Keratinocyte (primary cell): Measurements from ENCODE around the gene HDLBP. TPM values are rescaled to one million over a fixed set of nuclear protein-coding genes. Genes with fewer than 3 reads are reported as not detected.

Source experiments
- DNase-seq: peaks from one replicate; pipeline ENCODE4 v3.0.0-alpha.2; 2011; ENCODE audit warnings: low read depth, missing footprints, low spot score
- FAIRE-seq: peaks from 2 replicates; lab custom pipeline; 2011; peaks lifted over from hg19 to GRCh38; lab: Jason Lieb, UNC
- H2AFZ ChIP-seq: 2 replicates; pipeline ENCODE4 v1.6.0; 2012; ENCODE audit warnings: low read length, control low read depth, inconsistent platforms; ENCODE audit not compliant: control insufficient read depth
- H3K27ac ChIP-seq: 2 replicates; pipeline ENCODE4 v1.5.1; 2011; ENCODE audit warnings: low read length; ENCODE audit not compliant: control insufficient read depth, insufficient read depth
- H3K27me3 ChIP-seq: 3 replicates; pipeline ENCODE4 v1.6.0; 2011; ENCODE audit warnings: low read length; ENCODE audit not compliant: control insufficient read depth, insufficient read depth; ENCODE audit errors: extremely low read depth
- H3K36me3 ChIP-seq, 2 experiments: 2 replicates in 1 of 2; 3 replicates in 1 of 2; pipeline ENCODE4 v1.5.1; 2011; ENCODE audit warnings: low read length in 2 of 2, mild to moderate bottlenecking in 1 of 2; ENCODE audit not compliant: control insufficient read depth in 2 of 2, insufficient read depth in 2 of 2; ENCODE audit errors: extremely low read depth in 1 of 2
- H3K4me1 ChIP-seq: 3 replicates; pipeline ENCODE4 v1.5.1; 2011; ENCODE audit warnings: low read length; ENCODE audit not compliant: control insufficient read depth, insufficient read depth; ENCODE audit errors: extremely low read depth
- H3K4me2 ChIP-seq: 3 replicates; pipeline ENCODE4 v1.6.0; 2011; ENCODE audit warnings: low read depth, low read length; ENCODE audit not compliant: control insufficient read depth, insufficient read depth; ENCODE audit errors: extremely low read depth
- H3K4me3 ChIP-seq, 3 experiments: fragments of 200-600 bp in 1 of 3; sonication (generic) in 1 of 3; 2 replicates in 2 of 3; 3 replicates in 1 of 3; pipeline ENCODE4 v1.5.1; 2011 to 2016; ENCODE audit warnings: low read length in 3 of 3, mild to moderate bottlenecking in 3 of 3, control low read depth in 2 of 3, inconsistent platforms in 1 of 3, low read depth in 1 of 3, mixed read lengths in 1 of 3, mixed run types in 1 of 3, moderate library complexity in 1 of 3; ENCODE audit not compliant: control insufficient read depth in 2 of 3, insufficient read depth in 2 of 3; ENCODE audit errors: extremely low read depth in 1 of 3
- H3K79me2 ChIP-seq: 2 replicates; pipeline ENCODE4 v1.6.0; 2012; ENCODE audit warnings: low read length; ENCODE audit not compliant: control insufficient read depth, insufficient read depth
- H3K9ac ChIP-seq: 3 replicates; pipeline ENCODE4 v1.6.0; 2011; ENCODE audit warnings: low read length; ENCODE audit not compliant: control insufficient read depth, insufficient read depth; ENCODE audit errors: extremely low read depth
- H3K9me1 ChIP-seq: 3 replicates; pipeline ENCODE4 v1.6.0; 2011; ENCODE audit warnings: low read length; ENCODE audit not compliant: control insufficient read depth, insufficient read depth; ENCODE audit errors: extremely low read depth
- H3K9me3 ChIP-seq: 2 replicates; pipeline ENCODE4 v1.5.1; 2012; ENCODE audit warnings: low read depth, low read length; ENCODE audit not compliant: control insufficient read depth
- H4K20me1 ChIP-seq: 3 replicates; pipeline ENCODE4 v1.6.0; 2011; ENCODE audit warnings: low read length; ENCODE audit not compliant: control insufficient read depth, insufficient read depth; ENCODE audit errors: extremely low read depth
- EZH2 ChIP-seq: IDR thresholded peaks from one replicate; pipeline ENCODE4 v1.6.1; 2012; ENCODE audit warnings: inconsistent platforms, mild to moderate bottlenecking, low read length, moderate library complexity
- dilution Hi-C: fragments of 300-500 bp; cut with MboI; formaldehyde crosslinking; loops from one replicate; pipeline ENCODE4 v1.7.0; 2020; ENCODE audit warnings: low sequenced_read_pairs; ENCODE audit not compliant: extremely low pct_ligation_motif_present
- polyA plus RNA-seq, 5 experiments: library from polyadenylated mRNA; depleted of rRNA in 3 of 5; stranded (reverse) in 3 of 5; stranded (forward) in 1 of 5; unstranded in 1 of 5; fragments of >200 nt; gene quantifications; 1 replicate in 1 of 5; 2 replicates in 3 of 5; 3 replicates in 1 of 5; pipeline versions ENCODE4 v1.2.1 to v1.2.3, GENCODE V29; 2011 to 2012; ENCODE audit warnings: missing spikeins in 2 of 5, low read depth in 1 of 5, low replicate concordance in 1 of 5
- TF ChIP-seq, protein P1 (sequence below), 3 experiments: IDR thresholded peaks in 1 of 3; conservative IDR thresholded peaks in 1 of 3; optimal IDR thresholded peaks in 1 of 3; 2 replicates in 2 of 3; 3 replicates in 1 of 3; pipeline versions ENCODE3 to v1.5.1; 2011; ENCODE audit warnings: low read length in 3 of 3, mild to moderate bottlenecking in 3 of 3, moderate library complexity in 2 of 3, control low read depth in 1 of 3, inconsistent platforms in 1 of 3; ENCODE audit not compliant: insufficient read depth in 2 of 3; ENCODE audit errors: extremely low read depth in 1 of 3

HDLBP gene
- polyA plus RNA-seq, 1 donor (not counting 4 experiments of a cell fraction or from before 2014, with no cell fraction given), result 289 TPM

DNA sequence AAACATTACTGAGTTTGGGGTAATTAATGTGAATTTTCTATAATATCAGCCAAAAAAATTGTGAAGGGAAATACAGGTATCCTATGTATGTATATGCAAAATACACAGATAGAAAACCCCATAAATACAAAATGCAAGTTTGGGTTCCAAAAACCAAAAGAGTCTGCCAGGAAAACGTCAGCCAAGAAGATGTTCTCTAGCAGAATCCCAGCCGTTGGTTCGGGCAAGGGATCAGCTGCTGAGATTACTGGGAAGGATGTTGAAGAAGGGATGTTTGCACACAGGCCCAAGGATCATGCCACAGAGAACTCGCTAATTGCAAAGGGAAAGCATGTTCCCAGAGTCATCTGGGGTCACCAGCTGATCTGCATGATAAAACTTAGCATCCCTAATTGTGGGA, 136.5 kb downstream of the HDLBP start:
- Histone ChIP-seq H3K27me3 (no peaks in the 10 kb centered on the region), H3K9me3 (no peaks in the 10 kb centered on the region), H3K4me3 (no peak overlapping the region), H3K4me2 (no peak overlapping the region), H3K4me1 (no peaks in the 10 kb centered on the region), H2AFZ (no peak overlapping the region), H3K9ac (no peak overlapping the region), H3K79me2 (no peaks in the 10 kb centered on the region), H3K36me3 (peaks cover 6 to 12% of the 10 kb centered on the region in 2 experiments), H3K27ac (no peak overlapping the region), H3K9me1 (no peaks in the 10 kb centered on the region), H4K20me1 (no peaks in the 10 kb centered on the region)
- DNase-seq, result no peak
- TF ChIP-seq, protein P1, sequence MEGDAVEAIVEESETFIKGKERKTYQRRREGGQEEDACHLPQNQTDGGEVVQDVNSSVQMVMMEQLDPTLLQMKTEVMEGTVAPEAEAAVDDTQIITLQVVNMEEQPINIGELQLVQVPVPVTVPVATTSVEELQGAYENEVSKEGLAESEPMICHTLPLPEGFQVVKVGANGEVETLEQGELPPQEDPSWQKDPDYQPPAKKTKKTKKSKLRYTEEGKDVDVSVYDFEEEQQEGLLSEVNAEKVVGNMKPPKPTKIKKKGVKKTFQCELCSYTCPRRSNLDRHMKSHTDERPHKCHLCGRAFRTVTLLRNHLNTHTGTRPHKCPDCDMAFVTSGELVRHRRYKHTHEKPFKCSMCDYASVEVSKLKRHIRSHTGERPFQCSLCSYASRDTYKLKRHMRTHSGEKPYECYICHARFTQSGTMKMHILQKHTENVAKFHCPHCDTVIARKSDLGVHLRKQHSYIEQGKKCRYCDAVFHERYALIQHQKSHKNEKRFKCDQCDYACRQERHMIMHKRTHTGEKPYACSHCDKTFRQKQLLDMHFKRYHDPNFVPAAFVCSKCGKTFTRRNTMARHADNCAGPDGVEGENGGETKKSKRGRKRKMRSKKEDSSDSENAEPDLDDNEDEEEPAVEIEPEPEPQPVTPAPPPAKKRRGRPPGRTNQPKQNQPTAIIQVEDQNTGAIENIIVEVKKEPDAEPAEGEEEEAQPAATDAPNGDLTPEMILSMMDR (optimal IDR thresholded peaks at IDR 0.05 in 1 of 3, IDR thresholded peaks at IDR 0.05 in 1 of 3, conservative IDR thresholded peaks at IDR 0.05 in 1 of 3; ENCODE audit: extremely low read depth in 1 of 3, insufficient read depth in 2 of 3, low read length in 3 of 3), result no peak
- TF ChIP-seq EZH2, result no peak
- no peak for FAIRE-seq
- dilution Hi-C loops, result no loop called here

DNA sequence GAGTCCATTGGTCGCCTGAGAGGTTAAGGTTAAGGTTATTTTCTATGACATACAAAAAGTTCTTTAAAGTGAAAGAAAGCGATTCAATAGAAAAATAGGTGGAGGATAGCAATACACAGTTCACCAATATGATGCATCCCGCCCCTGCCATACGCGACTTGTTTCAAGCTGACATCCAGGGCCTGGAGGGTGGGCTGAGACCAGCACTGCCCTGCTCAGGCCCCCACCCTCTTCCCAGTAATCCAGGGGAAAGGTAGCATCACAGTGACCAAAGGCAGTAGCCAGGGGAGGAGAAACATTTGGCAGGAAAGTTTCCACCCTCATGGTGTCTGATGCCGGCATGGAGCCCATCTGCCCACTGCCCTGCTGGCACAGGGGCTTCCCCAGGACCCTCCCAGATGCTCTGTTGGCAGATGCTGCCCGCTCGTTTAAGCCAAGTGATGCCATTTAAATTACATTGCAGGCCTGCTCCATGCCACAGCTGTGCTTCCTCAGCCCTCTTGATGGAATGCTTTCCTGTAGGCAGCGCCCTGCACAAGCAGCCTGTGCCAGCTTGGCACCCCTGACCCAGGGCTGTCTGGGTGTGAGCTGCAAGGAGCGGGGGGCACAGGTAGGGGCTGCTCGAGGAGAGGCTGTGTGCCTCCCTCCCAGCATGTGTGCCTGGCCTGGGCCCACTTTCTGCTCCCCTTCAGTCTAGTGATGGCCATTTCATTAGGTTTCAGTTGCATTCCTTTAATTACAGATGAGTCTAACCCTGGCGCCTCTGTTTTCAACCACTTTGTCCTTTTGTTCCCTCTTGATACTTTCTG, 137.7 kb downstream of the HDLBP start:
- DNase-seq (no peak), FAIRE-seq (no peak)
- no peaks in the 10 kb centered on the region for H3K79me2 ChIP-seq
- peaks cover 6 to 11% of the 10 kb centered on the region in 2 experiments for H3K36me3 ChIP-seq
- H3K9me1 ChIP-seq, result no peaks in the 10 kb centered on the region
- H3K4me3 ChIP-seq, result no peak overlapping the region
- H3K9ac ChIP-seq, result no peak overlapping the region
- H3K27me3 ChIP-seq, result no peaks in the 10 kb centered on the region
- no peaks in the 10 kb centered on the region for H3K9me3 ChIP-seq
- H3K4me2 ChIP-seq, result no peak overlapping the region
- TF ChIP-seq, protein P1 (optimal IDR thresholded peaks at IDR 0.05 in 1 of 3, IDR thresholded peaks at IDR 0.05 in 1 of 3, conservative IDR thresholded peaks at IDR 0.05 in 1 of 3; ENCODE audit: extremely low read depth in 1 of 3, insufficient read depth in 2 of 3, low read length in 3 of 3), result no peak
- no peak for TF ChIP-seq EZH2
- no peak overlapping the region for H2AFZ ChIP-seq
- H4K20me1 ChIP-seq, result no peaks in the 10 kb centered on the region
- H3K27ac ChIP-seq, result no peak overlapping the region
- dilution Hi-C loops, result no loop called here
- no peaks in the 10 kb centered on the region for H3K4me1 ChIP-seq

Other genes starting within 250 kb of the HDLBP start
- gene MTERF4, start 213.4 kb downstream of the HDLBP start, polyA plus RNA-seq, result 25.8 to 29.9 TPM (median 28.5 TPM) in 3 replicates
- gene PASK, start 166.2 kb downstream of the HDLBP start, polyA plus RNA-seq, result 3.0 to 4.3 TPM (median 3.7 TPM) in 3 replicates
- gene PPP1R7, start 165.2 kb downstream of the HDLBP start, polyA plus RNA-seq, result 53.4 to 88.2 TPM (median 84.9 TPM) in 3 replicates
- 0.14 to 0.50 TPM (median 0.17 TPM) in 3 replicates for gene ANO7, start 127.0 kb downstream of the HDLBP start, polyA plus RNA-seq
- gene SEPTIN2, start 253 bp upstream of the HDLBP start, polyA plus RNA-seq, result 324 to 644 TPM (median 510 TPM) in 3 replicates
- gene FARP2, start 40.6 kb upstream of the HDLBP start, polyA plus RNA-seq, result 34.8 to 40.0 TPM (median 39.3 TPM) in 3 replicates
- gene STK25, start 192.9 kb upstream of the HDLBP start, polyA plus RNA-seq, result 237 to 339 TPM (median 242 TPM) in 3 replicates
- gene BOK, start 243.1 kb upstream of the HDLBP start, polyA plus RNA-seq, result 15.4 to 25.5 TPM (median 21.7 TPM) in 3 replicates